ENCODE measurements around the gene CHST6.
"Not testable (repeated sequence)": the region's sequence is repeated elsewhere in the genome, so short reads cannot be mapped to it uniquely, and the experiment has no call there.

CHST6 gene

DNA sequence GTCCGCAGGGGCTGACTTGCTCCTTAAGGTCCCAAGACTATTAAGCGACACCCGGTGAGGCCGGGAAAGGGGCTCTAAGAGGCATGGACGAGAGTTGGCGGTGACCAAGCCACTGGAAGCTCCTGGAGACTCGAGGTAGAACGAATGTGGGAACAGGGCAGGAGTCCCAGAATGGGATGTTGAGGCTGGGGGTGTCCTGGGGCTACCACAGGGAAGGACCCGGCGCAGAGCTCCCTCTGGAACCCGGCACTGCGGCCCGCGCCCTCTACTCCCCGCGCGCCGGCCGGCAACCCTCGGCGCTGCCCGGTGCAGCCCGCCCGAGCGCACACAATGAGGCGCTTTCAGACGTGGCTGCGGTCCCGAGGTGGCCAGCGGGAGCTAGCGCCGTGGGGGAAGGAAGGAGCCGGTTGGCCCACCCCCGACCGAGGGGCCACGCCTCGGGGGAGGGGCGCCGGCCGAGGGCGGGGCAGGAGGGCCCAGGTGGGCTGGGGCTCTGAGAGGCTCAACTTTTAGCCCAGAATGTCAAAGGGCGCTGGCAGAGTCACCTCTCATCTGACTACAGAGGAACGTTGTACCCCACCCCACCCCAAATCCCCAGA is at the start of gene CHST6:
Gene CHST6 (minus strand): TSS at position 366 of the 599 bp plus-strand sequence. CDS start 15,613 bp downstream, outside the sequence.
- DNase-seq, result no peak

DNA sequence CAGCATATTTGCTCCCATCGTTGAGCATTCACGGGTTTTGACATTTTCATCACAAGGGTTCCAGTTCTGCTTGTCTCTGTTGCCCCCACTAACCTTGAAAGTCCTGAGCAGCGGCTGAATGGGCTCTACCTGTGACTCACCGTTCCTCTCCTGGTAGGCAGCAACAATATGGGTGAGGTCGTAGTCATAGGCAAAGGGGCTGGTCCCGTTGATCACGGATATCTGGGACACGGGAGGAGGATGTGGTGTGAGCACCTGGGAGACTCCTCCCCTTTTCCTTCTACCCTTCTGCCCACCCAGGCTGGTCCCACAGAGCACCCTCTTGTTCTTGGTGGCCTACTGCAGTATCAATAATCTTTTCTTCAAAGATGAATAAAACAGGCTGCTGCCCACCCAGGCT is 47.2 kb upstream of the CHST6 start:
- DNase-seq, result not testable (repeated sequence)

DNA sequence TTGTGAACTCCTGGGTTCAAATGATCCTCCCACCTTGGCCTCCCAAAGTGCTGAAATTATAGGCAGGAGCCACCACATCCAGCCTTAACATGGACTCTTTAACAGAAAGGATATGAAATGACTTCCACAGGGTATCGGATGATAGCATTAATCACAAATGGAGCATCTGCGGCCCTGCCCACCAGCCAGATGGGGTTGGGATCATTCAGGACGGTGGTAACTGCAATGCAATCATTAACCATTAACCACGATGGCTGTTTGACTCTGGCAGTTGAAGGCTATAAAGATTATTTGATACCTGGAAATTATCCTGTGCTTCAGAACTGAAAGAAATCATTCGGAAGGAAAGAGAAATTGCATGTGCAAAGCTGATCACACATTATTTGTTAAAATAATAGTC is 46.0 kb upstream of the CHST6 start:
- no peak for DNase-seq

DNA sequence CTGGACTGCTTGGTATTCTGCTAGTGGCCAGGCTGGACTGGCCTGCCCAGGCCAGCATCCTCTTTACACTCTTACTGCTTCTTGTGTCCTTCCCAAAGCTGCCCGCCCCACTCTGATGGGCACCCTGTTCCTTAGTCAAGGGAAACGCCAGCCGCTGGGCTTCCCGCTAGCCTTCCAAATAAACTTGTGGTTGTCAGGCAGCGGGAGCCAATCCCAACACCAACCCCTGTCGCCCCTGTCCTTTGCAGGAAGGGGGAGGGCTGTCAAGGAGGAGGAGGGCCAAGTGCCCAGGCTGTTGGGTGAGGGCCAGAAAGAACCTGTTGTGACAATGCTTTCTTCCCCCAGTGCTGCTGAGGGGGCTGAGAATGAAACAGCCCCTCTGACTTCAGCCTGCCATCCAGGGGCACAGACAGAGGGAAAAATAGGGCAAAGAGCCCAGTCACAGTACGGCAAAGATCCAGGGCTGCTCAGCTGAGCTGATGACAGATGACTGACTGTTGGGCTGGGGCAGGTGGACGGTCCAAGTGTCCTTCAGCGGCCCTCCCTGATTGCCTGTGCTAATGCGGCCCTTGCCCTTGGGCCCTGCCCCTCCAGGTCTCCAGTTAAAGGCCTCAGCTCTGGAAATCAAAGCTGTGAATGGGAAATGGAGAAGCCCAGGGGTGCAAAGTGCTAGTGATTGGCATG is 43.8 kb upstream of the CHST6 start:
- not testable (repeated sequence) for DNase-seq

DNA sequence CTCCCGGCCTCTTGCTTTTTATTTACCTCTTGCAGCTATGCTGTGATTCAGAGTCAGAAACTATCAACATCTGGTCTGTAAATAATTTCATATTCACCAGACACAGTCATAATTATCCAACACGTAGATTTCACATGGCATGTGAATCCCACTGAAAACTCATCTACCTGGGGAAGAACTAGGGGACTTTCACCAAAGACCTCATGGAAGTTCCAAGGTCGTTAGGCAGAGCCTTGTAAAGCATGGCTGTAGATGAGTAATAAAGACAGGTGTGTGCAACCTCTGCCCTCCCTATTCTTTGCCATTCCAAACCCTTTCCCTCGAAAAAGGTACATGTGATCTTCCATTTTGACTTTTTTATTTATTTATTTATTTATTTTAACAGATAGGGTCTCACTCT is 42.5 kb upstream of the CHST6 start:
- no peak for DNase-seq

DNA sequence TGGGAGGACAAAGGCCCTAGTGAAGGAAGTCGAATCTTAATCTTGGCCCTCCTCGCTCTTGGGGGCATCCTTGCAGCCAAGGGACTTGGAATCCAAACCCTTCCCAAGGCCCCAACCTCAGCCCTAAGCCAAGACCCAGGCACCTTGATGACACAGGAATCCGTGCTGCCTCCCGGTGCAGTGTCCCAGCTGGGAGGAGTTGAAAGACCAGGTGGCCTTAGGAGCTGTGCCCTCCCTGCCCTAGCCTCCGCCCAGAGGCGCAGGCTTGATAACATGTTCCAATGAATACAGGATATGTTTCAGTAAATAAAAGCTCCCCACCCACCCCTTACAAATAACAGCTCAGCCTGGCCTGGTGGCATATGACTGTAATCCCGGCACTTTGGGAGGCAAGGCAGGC is 40.7 kb upstream of the CHST6 start, which contains the start of gene CHST5:
Gene CHST5 (minus strand): TSS at position 208 of the 400 bp plus-strand sequence. CDS start 5,724 bp downstream, outside the sequence.
- DNase-seq, result no peak

DNA sequence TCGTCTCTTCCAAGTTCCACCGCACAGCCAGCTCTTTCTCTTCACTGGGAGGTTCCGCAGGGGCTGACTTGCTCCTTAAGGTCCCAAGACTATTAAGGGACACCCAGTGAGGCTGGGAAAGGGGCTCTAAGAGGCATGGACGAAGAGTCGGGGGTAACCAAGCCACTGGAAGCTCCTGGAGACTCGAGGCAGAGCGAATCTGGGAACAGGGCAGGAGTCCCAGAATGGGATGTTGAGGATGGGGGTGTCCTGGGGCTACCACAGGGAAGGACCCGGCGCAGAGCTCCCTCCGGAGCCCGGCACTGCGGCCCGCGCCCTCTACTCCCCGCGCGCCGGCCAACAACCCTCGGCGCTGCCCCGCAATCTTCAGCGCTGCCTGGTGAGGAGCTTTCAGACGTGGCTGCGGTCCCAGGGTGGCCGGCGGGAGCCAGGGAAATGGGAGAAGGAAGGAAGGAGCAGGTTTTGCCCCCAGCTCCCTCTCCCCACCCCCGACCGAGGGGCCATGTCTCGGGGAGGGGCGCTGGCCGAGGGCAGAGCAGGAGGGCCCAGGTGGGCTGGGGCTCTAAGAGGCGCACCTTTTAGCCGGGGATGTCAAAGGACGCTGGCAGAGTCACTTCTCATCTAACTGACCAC is 40.1 kb upstream of the CHST6 start:
- DNase-seq, result no peak

DNA sequence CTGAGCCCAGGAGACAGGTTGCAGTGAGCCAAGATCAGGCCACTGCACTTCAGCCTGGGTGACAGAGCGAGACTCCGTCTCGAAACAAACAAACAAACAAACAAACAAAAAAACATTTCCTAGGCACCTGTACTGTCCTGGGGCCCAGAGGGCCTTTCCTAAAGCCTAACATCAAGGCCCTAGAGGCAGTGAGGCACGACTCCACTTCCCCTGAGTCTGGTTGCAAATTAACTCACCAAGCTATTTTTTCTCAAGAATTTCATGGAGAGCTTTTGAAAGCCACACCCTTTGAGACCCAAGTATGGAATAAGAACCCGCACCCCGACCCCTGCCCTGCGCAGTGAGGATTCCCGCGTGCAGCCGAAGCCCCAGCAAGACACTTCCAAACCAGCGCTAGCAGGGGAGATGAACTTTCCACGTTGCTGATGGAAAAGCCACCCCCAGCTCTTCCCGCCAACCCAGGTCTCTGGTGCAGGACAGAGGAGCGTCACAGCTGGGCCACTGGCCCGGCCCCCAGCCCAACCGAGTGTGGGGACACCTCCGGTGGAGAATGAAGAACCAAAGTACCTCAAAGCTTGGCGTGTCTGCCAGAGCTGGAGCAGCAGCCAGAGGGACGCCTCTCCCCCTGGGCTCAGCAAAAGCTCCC is 39.4 kb upstream of the CHST6 start:
- no peak for DNase-seq

DNA sequence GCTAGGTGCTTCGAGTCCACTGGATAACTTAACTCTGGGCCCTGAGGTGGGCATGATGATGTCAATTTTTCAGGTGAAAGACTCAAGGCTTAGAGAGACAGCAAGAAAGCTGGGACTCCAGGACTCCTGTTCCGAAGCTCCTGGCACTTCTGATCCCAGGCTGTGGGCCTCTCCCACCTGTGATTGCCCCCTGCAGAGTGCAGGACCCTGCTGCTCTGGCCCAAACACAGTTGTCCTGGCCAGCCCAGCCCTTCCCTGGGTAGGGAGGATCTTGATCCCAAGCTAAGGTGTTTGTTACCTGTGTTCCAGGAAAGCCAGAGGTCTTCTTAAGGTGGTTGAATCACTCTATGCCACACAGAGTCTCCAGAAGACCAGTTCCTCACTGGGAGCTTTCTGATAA is 37.5 kb upstream of the CHST6 start:
- DNase-seq, result no peak

DNA sequence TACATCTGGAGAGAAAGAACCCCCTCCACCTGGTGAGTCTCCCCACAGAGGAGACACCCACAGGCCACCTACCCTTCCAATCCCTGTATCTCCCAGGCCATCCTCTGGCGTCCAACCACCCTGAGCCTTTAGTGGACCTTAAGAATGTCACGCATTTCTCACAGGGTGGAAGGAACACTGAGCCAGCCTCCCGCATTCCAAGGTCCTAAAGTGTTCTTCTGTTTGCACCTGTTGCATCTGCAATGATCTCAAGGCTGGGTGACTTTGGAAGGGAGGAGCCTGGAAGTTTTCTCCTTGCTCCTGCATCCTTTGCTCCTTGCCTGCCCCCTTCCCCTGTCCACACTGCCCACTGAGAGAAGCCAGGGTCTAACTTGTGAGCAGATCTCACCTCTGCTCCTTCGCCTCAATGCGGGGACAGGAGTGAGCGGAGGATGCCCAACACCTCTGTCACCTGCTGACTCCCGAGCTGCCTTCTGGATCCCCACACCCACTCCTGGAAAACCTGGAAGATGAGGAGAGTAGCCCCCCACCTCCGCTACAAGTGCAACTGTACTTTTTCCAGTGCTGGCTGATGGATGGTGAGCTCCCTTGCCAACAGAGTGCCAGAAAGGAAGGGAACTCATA is 37.0 kb upstream of the CHST6 start:
- no peak for DNase-seq

DNA sequence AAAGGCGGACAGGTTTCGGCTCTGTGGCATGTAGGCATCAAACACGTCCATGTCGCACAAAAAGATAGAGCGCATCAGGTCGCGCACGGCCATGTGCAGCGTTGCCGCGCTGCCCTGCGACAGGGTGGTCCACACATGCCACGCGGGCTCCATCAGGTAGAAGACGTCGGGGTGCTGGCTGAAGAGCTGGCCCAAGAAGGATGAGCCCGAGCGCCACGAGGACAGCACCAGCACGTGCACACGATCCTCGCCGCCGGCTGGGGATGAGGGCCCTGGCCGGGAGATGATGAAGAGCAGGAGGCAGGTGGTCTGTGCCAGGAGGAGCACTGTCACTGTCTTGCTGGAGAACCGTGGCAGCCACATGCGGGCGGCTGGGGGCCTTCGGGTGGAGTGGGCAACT is 34.7 kb upstream of the CHST6 start:
- no peak for DNase-seq

DNA sequence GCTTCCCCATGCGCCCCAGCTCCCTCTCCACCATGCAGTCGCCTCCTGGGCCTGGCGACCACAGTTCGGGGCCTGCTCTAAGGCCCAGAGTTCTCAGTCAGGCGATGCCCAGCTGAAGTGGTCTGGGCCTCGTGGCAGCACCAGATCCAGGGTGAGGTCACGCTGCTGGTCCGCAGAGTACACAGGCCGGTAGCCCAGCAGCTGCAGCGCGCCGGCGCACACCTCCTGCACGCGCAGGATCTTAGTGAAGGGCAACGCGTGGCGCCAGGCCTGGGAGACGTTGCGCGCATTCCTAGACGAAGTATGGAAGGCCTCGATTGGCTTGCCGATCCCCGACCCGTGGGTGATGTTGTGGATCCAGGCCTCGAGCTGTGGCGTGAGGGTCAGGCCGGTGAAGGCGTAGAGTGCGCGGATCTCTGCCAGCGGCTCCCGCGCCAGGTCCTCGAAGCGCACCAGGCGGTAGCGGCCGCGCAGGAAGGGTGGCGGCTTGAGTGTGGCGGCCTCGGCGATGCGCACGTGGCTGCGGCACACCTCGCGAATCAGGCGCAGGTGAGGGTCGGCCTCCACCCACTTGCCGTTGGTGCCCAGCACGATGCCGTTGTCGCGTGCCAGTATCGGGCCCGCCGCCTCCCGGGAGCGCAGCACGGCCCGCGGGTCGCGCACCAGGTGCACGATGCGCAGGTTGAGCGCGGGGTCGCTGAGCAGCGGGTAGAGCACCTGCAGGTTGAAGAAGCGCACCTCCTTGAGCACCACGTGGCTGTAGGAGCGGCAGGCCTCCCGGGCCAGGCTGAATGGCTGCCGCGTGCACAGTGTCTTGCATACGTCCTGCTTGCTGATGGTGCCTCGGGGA is 34.0 kb upstream of the CHST6 start:
- no peak for DNase-seq

DNA sequence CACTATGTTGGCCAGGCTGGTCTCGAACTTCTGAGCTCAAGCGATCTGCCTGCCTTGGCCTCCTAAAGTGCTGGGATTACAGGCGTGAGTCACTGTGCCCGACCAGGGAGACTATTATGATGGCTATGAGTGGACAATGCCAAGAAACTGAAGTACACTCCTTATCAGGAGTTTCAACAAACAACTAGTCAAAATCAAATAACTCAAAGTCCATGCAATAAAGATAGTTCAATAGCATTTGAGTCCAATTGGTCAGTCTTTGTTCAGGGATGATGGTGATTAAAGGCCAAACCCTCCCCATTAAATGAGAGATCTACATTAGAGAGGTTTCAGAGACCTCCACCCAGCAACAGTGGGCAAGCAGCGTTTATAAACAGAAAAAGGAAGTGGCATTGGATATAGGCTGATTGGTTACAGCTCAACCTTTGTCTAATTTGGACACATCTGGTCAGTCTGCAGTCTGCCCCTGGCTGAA is 32.6 kb upstream of the CHST6 start:
- no peak for DNase-seq

DNA sequence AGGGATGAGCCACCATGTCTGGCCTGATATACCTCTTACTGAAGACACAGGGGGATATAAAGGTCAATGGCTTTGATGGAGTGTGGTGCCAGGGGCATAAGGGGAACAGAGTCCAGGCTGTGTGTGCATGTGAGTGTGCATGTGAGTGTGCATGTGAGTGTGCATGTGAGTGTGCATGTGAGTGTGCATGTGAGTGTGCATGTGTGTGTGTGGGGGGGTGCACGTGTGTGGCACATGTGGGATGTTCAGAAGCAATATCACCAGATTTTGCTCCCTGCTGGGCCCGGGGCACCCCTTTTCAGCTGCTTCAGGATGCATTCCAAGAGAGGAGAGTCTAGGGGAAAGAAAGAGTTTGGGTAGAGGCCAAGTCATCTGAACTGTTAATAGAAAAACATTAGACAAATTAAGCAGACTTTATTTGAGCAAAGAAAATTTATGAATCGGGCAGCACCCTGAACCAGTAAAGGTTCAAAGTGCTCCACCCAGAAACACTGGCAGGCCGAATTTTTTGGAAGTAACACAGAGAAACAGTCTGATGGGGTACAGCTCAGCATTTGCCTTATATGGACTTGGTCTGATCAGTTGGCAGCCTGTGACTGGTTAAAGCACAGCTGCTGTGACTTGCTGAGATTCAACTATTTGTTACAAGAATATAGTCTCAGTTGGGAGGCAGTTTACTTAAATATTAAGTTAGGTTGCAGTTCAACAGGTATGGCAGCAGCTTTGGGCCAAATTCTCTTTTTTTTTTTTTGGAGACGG is 31.0 kb upstream of the CHST6 start:
- DNase-seq, result no peak

DNA sequence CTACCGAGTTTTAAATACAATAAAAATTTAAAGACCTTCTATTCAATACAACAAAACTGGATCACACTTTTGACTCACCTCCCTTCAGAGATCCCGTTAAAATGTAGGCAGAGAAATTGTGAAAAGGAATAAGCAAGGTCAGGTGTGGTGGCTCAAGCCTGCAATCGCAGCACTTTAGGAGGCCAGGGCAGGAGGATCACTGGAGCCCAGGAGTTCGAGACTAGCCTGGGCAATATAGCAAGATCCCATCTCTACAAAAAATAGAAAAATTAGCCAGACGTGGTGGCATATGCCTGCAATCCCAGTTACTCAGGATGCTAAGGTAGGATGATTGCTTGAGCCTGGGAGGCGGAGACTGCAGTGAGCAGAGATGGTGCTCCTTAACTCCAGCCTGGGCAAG is 23.9 kb upstream of the CHST6 start:
- no peak for DNase-seq

DNA sequence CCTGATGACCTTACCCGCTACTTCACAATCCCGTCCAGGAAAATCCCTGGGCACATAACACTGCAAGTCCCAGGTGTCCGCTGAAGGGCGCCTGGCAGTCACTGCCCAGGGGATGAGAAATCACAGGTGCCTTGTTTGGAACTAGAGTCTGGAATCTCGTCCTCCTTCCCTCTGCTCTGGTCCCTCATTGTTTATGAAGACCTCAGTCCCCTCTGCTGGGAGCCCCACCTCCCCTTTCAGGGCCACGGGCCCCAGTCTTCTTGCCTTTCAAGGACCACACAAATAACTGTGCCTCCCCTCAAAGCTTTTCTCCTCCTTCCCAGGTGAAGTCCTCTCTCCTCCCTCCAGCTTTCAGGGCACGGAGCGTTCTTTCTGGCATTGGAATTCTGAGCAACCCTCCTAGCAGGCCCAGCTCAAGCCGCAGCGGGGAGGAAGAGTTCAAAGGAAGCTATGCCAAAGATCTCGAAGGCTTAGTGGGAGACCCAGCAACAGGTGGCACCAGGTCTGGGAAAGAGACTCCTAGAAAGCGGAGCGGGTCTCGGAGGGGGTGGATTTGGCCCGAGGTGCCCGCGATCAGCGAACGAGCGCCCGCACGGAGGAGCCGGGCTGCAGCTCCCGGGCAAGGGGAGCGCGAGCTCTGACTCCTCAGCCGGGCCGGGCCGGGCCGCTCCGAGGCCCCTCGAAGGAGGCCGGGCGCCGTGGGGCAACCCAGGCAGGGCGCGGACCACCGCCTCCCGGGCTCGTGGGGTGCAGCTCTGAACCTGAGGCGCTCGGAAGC is 21.1 kb upstream of the CHST6 start:
- not testable (repeated sequence) for DNase-seq

DNA sequence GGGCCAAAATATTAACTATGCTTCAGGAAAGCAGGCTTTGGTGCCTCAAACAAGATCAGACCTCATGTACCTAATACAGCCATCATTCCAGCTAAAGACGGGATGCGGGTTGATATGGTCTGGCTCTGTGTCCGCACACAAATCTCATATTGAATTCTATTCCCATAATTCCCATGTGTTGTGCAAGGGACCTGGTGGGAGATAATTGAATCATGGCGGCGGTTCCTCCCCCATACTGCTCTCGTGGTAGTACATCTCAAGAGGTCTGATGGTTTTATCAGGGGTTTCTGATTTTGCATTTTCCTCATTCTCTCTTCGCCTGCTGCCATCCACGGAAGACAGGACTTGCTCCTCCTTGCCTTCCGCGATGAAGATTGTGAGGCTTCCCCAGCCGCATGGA is 19.1 kb upstream of the CHST6 start:
- DNase-seq, result no peak

DNA sequence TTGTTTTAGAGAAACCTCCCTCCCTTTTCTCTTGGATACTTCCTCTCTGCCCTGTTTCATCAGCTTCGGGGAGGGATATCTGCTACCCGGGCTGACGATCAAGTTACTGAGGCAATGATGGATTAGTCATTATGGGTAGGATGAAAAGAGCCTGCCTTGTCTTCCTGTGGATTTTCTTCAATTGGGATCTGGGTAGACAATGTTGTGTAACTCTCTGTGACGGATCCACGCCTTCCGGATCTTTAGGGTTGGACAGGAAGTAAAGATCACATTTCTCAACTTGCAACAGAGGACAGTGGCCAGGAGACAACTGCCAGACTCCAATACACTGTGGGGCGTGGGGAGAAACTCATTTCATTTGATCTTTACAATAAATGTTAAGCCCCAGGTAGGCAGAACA is 11.3 kb upstream of the CHST6 start:
- DNase-seq, result no peak

DNA sequence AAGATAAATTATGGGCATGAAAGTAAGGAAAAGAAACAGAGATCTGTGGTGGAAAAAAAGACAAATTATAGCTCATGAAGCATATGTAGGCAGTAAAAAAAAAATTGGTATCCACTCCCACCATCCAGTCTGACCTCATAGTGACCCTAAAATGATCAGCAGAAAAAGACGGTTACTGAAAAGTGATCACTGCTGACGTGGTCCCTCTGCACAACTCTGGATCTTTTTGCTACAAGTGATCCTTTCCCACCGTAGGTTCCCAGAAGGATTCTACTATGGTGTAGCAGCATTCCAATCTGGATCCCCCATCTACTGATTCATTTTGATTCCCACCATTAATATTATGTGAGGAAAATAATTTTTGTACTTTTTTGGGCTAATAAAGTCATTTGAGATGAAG is 10.9 kb upstream of the CHST6 start:
- no peak for DNase-seq

DNA sequence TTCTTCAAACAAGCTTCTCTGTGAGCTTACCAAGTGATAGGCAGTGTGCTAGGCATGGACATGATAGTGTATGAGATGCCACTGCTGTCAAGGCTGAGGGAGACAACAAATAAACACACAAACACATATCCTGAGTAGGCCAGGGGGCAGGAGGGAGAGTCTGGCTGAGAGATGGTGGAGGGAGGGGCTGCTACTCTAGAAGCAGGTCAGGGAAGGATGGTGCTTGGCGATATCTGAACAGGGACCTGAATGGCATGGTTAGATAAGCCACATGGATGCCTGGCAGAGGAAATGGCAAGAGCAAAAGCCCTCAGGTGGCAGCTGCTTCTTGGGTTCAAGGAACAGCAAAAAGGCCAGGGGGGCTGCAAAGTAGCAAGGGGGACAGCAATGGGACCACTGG is 8.6 kb upstream of the CHST6 start:
- DNase-seq, result no peak

All from NCI-H2029 (cell line).